PC-9 (cell line): ENCODE data around the gene EEF1AKMT3. TPM values are rescaled to one million over a fixed set of nuclear protein-coding genes. Genes with fewer than 3 reads are reported as not detected.
A peak's percentile ranks its signal among the peaks of the same experiment; 100 is the strongest.

ENCODE experiments used
- BruUV-seq: library from RNA; stranded (reverse); fragments of 400-500 nt; replicated peaks from 2 replicates; lab custom pipeline; 2021; lab: Mats Ljungman, UMichigan
- CTCF ChIA-PET: fragments of 300-600 bp; sonication (Branson Sonifier 250); formaldehyde crosslinking; loops from one replicate; lab custom pipeline; 2022; ENCODE audit warnings: antibody characterized with exemption; lab: Charles Lee
- POLR2A ChIA-PET: fragments of 300-600 bp; sonication (Branson Sonifier 250); formaldehyde crosslinking; loops from one replicate; lab custom pipeline; 2022; ENCODE audit warnings: antibody characterized with exemption; ENCODE audit not compliant: unreplicated experiment; lab: Charles Lee
- DNase-seq, 2 experiments: peaks; one replicate each; pipeline versions ENCODE4 v3.0.0 to v3.0.0-alpha.2; 2015 to 2022; ENCODE audit warnings: mixed read lengths in 1 of 2
- H2AFZ ChIP-seq: fragments of 200-600 bp; sonication (generic); 2 replicates; pipeline ENCODE4 v1.8.1; 2017; ENCODE audit warnings: antibody characterized with exemption
- H3F3A ChIP-seq: fragments of 200-600 bp; sonication (generic); 2 replicates; pipeline ENCODE4 v1.8.1; 2017; ENCODE audit warnings: antibody characterized with exemption, mild to moderate bottlenecking, low read depth; ENCODE audit not compliant: insufficient read depth
- H3K27ac ChIP-seq: fragments of 200-600 bp; sonication (generic); 2 replicates; pipeline ENCODE4 v1.6.1; 2016; ENCODE audit warnings: mixed run types
- H3K27me3 ChIP-seq: fragments of 200-600 bp; sonication (generic); 2 replicates; pipeline ENCODE4 v1.6.1; 2016; ENCODE audit warnings: low read depth, mixed run types; ENCODE audit not compliant: insufficient read depth
- H3K36me3 ChIP-seq: fragments of 200-600 bp; sonication (generic); 2 replicates; pipeline ENCODE4 v1.6.1; 2016; ENCODE audit warnings: low read depth, mixed run types
- H3K4me1 ChIP-seq: fragments of 200-600 bp; sonication (generic); replicated peaks from 2 replicates; pipeline ENCODE4 v1.6.1; 2016; ENCODE audit warnings: mixed run types; ENCODE audit not compliant: insufficient read depth
- H3K4me2 ChIP-seq: fragments of 200-600 bp; sonication (generic); 2 replicates; pipeline ENCODE4 v1.6.1; 2017; ENCODE audit warnings: mixed run types
- H3K4me3 ChIP-seq: fragments of 200-600 bp; sonication (generic); 2 replicates; pipeline ENCODE4 v1.6.1; 2016; ENCODE audit warnings: mixed run types
- H3K79me2 ChIP-seq: fragments of 200-600 bp; sonication (generic); 2 replicates; pipeline ENCODE4 v1.6.1; 2017; ENCODE audit warnings: low read depth, mixed run types
- H3K9me2 ChIP-seq: fragments of 200-600 bp; sonication (generic); 2 replicates; pipeline ENCODE4 v1.8.1; 2017; ENCODE audit warnings: mild to moderate bottlenecking; ENCODE audit not compliant: insufficient read depth
- H3K9me3 ChIP-seq: fragments of 200-600 bp; sonication (generic); 2 replicates; pipeline ENCODE4 v1.8.1; 2016; ENCODE audit warnings: low read depth; ENCODE audit not compliant: insufficient read depth
- H4K20me1 ChIP-seq: fragments of 200-600 bp; sonication (generic); 2 replicates; pipeline ENCODE4 v1.8.1; 2017; ENCODE audit not compliant: insufficient read depth
- EZH2 ChIP-seq: fragments of 200-600 bp; sonication (generic); IDR thresholded peaks from 2 replicates; pipeline ENCODE4 v1.8.0; 2017; ENCODE audit warnings: antibody characterized with exemption, low read depth
- intact Hi-C: fragments of 100-400 bp; cut with micrococcal nuclease; formaldehyde crosslinking; loops from one replicate; pipeline ENCODE4 v1.10.0; 2022; ENCODE audit not compliant: unreplicated experiment
- microRNA-seq: library from miRNA; unstranded; fragments of <30 nt; microRNA quantifications from one replicate; pipeline ENCODE4 v1.2.0, GENCODE V29; 2021; ENCODE audit warnings: borderline number of aligned reads, borderline replicate concordance
- total RNA-seq: library from RNA; stranded (reverse); gene quantifications from 2 replicates; pipeline ENCODE4 v1.2.3, GENCODE V29; 2021
- TF ChIP-seq, protein P1 (sequence below): fragments of 200-600 bp; sonication (generic); conservative IDR thresholded peaks from 2 replicates; pipeline ENCODE4 v1.6.1; 2017; ENCODE audit warnings: mixed run types, antibody characterized with exemption, mild to moderate bottlenecking, moderate library complexity

Gene EEF1AKMT3
- total RNA-seq, 1 experiment from 2014 or later = 13.1 TPM

DNA sequence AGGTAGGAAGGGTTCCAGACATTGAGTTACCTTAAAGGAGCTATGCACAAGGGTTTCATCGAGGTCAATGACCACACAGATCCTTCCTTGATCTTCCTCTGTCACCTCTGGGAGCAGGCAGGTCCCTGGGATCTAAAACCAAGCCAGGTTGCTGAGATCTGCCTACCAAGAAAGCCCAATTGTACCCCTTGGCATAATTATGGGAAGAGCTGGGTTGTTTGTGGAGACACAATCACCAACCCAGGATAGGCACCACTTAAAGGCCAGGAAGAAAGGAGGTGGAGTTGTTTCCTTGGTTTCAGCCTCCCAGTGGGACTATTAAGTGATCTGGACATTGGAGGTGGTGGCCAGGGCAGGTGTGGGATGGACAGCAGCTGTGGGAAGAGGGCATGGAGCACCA, 54.6 kb downstream of the EEF1AKMT3 start:
- H3K9me3 ChIP-seq = no peaks in the 10 kb centered on the region
- H3K4me1 ChIP-seq = no peaks in the 10 kb centered on the region
- no peaks in the 10 kb centered on the region for H3K9me2 ChIP-seq
- H3K79me2 ChIP-seq = peaks cover 16% of the 10 kb centered on the region
- POLR2A ChIA-PET = no interaction called here
- no peak overlapping the region for H3K4me3 ChIP-seq
- H3K36me3 ChIP-seq = peaks cover 28% of the 10 kb centered on the region
- no peak overlapping the region for H2AFZ ChIP-seq
- H3F3A ChIP-seq = peaks cover 6% of the 10 kb centered on the region; the same call in 1 of the 2 replicates
- H3K4me2 ChIP-seq = no peak overlapping the region
- DNase-seq = no peak
- CTCF ChIA-PET = no interaction called here
- H3K27me3 ChIP-seq = no peaks in the 10 kb centered on the region
- intact Hi-C loops = no loop called here
- peaks cover 36% of the 10 kb centered on the region for H4K20me1 ChIP-seq
- TF ChIP-seq, protein P1, sequence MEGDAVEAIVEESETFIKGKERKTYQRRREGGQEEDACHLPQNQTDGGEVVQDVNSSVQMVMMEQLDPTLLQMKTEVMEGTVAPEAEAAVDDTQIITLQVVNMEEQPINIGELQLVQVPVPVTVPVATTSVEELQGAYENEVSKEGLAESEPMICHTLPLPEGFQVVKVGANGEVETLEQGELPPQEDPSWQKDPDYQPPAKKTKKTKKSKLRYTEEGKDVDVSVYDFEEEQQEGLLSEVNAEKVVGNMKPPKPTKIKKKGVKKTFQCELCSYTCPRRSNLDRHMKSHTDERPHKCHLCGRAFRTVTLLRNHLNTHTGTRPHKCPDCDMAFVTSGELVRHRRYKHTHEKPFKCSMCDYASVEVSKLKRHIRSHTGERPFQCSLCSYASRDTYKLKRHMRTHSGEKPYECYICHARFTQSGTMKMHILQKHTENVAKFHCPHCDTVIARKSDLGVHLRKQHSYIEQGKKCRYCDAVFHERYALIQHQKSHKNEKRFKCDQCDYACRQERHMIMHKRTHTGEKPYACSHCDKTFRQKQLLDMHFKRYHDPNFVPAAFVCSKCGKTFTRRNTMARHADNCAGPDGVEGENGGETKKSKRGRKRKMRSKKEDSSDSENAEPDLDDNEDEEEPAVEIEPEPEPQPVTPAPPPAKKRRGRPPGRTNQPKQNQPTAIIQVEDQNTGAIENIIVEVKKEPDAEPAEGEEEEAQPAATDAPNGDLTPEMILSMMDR = no peak
- TF ChIP-seq EZH2 = no peak
- H3K27ac ChIP-seq = no peak overlapping the region
- no TSS peak for BruUV-seq

DNA sequence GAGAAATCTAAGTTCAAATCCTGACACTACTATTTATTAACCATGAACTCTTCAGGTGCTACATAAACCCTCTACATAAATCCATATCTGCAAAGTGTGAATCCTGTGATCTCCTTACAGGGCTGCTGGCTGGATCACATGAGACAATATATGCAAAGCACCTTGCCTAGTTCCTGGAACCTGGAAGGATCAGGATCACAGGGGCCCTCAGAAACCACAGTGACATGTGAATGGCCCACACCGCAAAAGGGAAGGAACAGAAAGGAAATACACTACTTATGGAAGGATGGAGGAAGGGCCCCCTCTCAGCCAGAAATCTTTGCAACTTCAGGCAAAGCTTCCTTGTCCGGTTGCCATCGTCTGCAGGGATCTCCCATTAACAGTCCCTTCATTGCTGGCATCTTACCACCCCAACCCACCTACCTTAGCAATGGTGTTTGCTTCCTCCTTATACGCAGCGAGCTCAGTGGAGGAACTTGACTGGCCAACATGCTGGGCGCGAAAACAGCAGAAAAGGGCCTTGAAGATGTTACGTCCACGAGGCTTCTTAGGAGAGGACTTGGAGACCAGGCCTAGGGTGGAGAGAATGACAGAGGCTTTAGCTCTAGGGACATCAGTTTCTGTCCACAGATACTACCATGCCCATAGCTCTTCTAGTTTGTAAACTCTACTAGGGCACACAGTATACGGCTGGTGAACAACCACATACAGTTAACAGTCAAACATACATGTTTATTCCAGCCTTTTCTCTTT, 56.8 kb downstream of the EEF1AKMT3 start:
- Histone ChIP-seq H3F3A (peaks cover 15% of the 10 kb centered on the region; the same call in 1 of the 2 replicates), H3K27me3 (no peaks in the 10 kb centered on the region), H3K27ac (no peak overlapping the region), H2AFZ (no peak overlapping the region), H4K20me1 (peaks cover 57% of the 10 kb centered on the region), H3K4me2 (no peak overlapping the region), H3K9me3 (no peaks in the 10 kb centered on the region), H3K79me2 (peaks cover 35% of the 10 kb centered on the region), H3K4me3 (no peak overlapping the region), H3K9me2 (no peaks in the 10 kb centered on the region), H3K4me1 (no peaks in the 10 kb centered on the region), H3K36me3 (peaks cover 25% of the 10 kb centered on the region)
- POLR2A ChIA-PET = interaction anchor here (0.7 kb wide), 1 partner anchor 18 kb away, joined by 3 read pairs; the partner anchor contains the start of gene CTDSP2
- CTCF ChIA-PET = no interaction called here
- TF ChIP-seq EZH2 = no peak
- TF ChIP-seq, protein P1 = no peak
- no TSS peak for BruUV-seq
- intact Hi-C loops = no loop called here
- no peak for DNase-seq

DNA sequence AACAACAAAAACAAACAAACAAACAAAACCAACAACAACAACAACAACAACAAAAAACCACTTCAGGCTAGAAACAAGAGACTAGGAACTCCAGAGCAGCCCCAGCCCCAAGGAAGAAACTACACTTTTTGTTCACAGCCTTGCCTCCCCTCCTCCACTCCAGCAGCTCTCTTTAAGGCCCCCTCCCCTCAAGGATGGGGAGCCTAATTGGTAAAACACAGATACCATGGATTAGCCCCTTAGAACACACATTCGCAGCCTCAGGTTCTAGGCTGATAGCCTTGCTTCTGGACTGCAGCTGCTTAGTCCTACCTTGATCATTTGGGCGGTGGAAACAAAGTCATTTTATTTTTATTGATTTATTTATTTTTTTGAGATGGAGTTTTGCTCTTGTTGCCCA, 58.0 kb downstream of the EEF1AKMT3 start:
- intact Hi-C loops = loop anchor here (2.0 kb wide), 1 partner anchor 66 kb away; no protein-coding TSS in a partner anchor
- H4K20me1 ChIP-seq = peaks cover 69% of the 10 kb centered on the region

More for the DNA sequence above, 58.0 kb downstream of the EEF1AKMT3 start:
- TF ChIP-seq, protein P1 = no peak
- no peak for TF ChIP-seq EZH2
- H3K4me1 ChIP-seq = no peaks in the 10 kb centered on the region
- peaks cover 43% of the 10 kb centered on the region for H3K79me2 ChIP-seq
- ChIA-PET POLR2A (no interaction called here), CTCF (interaction anchor here (0.7 kb wide), 1 partner anchor 20 kb away, joined by 3 read pairs; no protein-coding TSS in a partner anchor)
- no peaks in the 10 kb centered on the region for H3K27me3 ChIP-seq
- no peak overlapping the region for H3K27ac ChIP-seq
- H3K36me3 ChIP-seq = peaks cover 16% of the 10 kb centered on the region
- H3K4me2 ChIP-seq = no peak overlapping the region
- no peak overlapping the region for H2AFZ ChIP-seq
- peaks cover 15% of the 10 kb centered on the region; the same call in 1 of the 2 replicates for H3F3A ChIP-seq
- BruUV-seq = no TSS peak
- no peaks in the 10 kb centered on the region for H3K9me2 ChIP-seq
- H3K9me3 ChIP-seq = no peaks in the 10 kb centered on the region
- H3K4me3 ChIP-seq = no peak overlapping the region
- DNase-seq = no peak

Small RNAs within 50 kb of the gene (microRNA-seq; reads per million reads assigned to microRNA genes)
- gene MIR26A2 (227 reads per million, percentile 61 among the genes with 10 or more reads in this experiment), gene MIR6759 (not detected)

Other genes with a start within 250 kb of the EEF1AKMT3 start
- 47.3 and 78.4 TPM in 2 replicates for gene MBD6, start 249.8 kb upstream of the EEF1AKMT3 start, total RNA-seq
- 93.4 and 105 TPM in 2 replicates for gene DCTN2, start 225.4 kb upstream of the EEF1AKMT3 start, total RNA-seq
- 0.07 TPM in 1 of 2 replicates, not detected in the other for gene KIF5A, start 222.6 kb upstream of the EEF1AKMT3 start, total RNA-seq
- 47.7 and 48.7 TPM in 2 replicates for gene PIP4K2C, start 181.4 kb upstream of the EEF1AKMT3 start, total RNA-seq
- 16.2 and 18.1 TPM in 2 replicates for gene DTX3, start 167.8 kb upstream of the EEF1AKMT3 start, total RNA-seq
- gene ARHGEF25, start 161.2 kb upstream of the EEF1AKMT3 start, total RNA-seq = 12.9 and 18.8 TPM in 2 replicates
- 15.0 and 17.9 TPM in 2 replicates for gene B4GALNT1, start 139.4 kb upstream of the EEF1AKMT3 start, total RNA-seq
- gene OS9, start 78.5 kb upstream of the EEF1AKMT3 start, total RNA-seq = 96.7 and 108 TPM in 2 replicates
- 0.40 and 0.50 TPM in 2 replicates for gene AGAP2, start 33.9 kb upstream of the EEF1AKMT3 start, total RNA-seq
- gene TSPAN31, start 27.6 kb upstream of the EEF1AKMT3 start, total RNA-seq = 18.2 and 22.5 TPM in 2 replicates
- gene CDK4, start 20.3 kb upstream of the EEF1AKMT3 start, total RNA-seq = 156 and 194 TPM in 2 replicates
- 18.9 and 21.2 TPM in 2 replicates for gene MARCHF9, start 17.5 kb upstream of the EEF1AKMT3 start, total RNA-seq
- gene CYP27B1, start 5.5 kb upstream of the EEF1AKMT3 start, total RNA-seq = 1.6 and 1.8 TPM in 2 replicates
- 15.8 and 17.9 TPM in 2 replicates for gene METTL1, start 509 bp upstream of the EEF1AKMT3 start, total RNA-seq
- gene TSFM, start 10.2 kb downstream of the EEF1AKMT3 start, total RNA-seq = 38.1 and 44.8 TPM in 2 replicates
- 1.6 and 3.0 TPM in 2 replicates for gene AVIL, start 46.1 kb downstream of the EEF1AKMT3 start, total RNA-seq
- 102 and 107 TPM in 2 replicates for gene CTDSP2, start 74.1 kb downstream of the EEF1AKMT3 start, total RNA-seq
- 5.1 and 6.5 TPM in 2 replicates for gene ATP23, start 169.0 kb downstream of the EEF1AKMT3 start, total RNA-seq